Activated CD4-positive, alpha-beta memory T cell treated with anti-CD3 and anti-CD28 coated beads, Interleukin-2, amount 10 ng/mL, durations not matched to agents 7 days and 5 days (primary cell): ENCODE data around the gene MAP3K1. TPM values are rescaled to one million over a fixed set of nuclear protein-coding genes. Genes with fewer than 3 reads are reported as not detected.
A peak's percentile ranks its signal among the peaks of the same experiment; 100 is the strongest.

ENCODE experiments used
- CTCF ChIA-PET: fragments of 350-600 bp; sonication (Branson Sonifier 250); formaldehyde crosslinking; loops from one replicate; lab custom pipeline; 2021; ENCODE audit warnings: antibody characterized with exemption, inconsistent platforms; lab: Charles Lee
- POLR2A ChIA-PET: fragments of 350-600 bp; sonication (Branson Sonifier 250); formaldehyde crosslinking; loops from one replicate; lab custom pipeline; 2021; ENCODE audit warnings: antibody characterized with exemption; lab: Charles Lee
- DNase-seq: peaks from one replicate; pipeline ENCODE4 v3.0.0-alpha.2; 2020
- H3K27ac Mint-ChIP-seq: one replicate; pipeline ENCODE4 v1.8.0; 2021; ENCODE audit warnings: mild to moderate bottlenecking, mixed read lengths
- H3K27me3 Mint-ChIP-seq: one replicate; pipeline ENCODE4 v1.8.0; 2021; ENCODE audit warnings: mixed read lengths
- H3K36me3 Mint-ChIP-seq: one replicate; pipeline ENCODE4 v1.8.0; 2021; ENCODE audit warnings: low read depth, mixed read lengths
- H3K4me1 Mint-ChIP-seq: one replicate; pipeline ENCODE4 v1.8.0; 2021; ENCODE audit warnings: mixed read lengths
- H3K4me3 Mint-ChIP-seq: one replicate; pipeline ENCODE4 v1.8.0; 2021; ENCODE audit warnings: mild to moderate bottlenecking, mixed read lengths
- H3K9me3 Mint-ChIP-seq: one replicate; pipeline ENCODE4 v1.8.0; 2021; ENCODE audit warnings: mixed read lengths
- total RNA-seq, 2 experiments: library from RNA; stranded (reverse); gene quantifications; one replicate each; pipeline ENCODE4 v1.2.3, GENCODE V29; 2021

MAP3K1 gene
- total RNA-seq, 2 experiments from 2014 or later: 47.5 to 49.5 TPM

- Mint-ChIP-seq H3K36me3 (no peaks in the 10 kb centered on the region), H3K9me3 (no peaks in the 10 kb centered on the region), H3K4me1 (peaks cover 72% of the 10 kb centered on the region), H3K4me3 (no peak overlapping the region), H3K27me3 (no peaks in the 10 kb centered on the region), H3K27ac (no peak overlapping the region)
- ChIA-PET POLR2A (interaction anchor here (0.9 to 3.8 kb wide), 8 partner anchors 8 to 571 kb away, joined by 3 to 31 read pairs (median 12); partner anchors contain the start of genes MAP3K1 and SETD9), CTCF (interaction anchor here (0.6 to 10.2 kb wide), 15 partner anchors 9 to 901 kb away, joined by 3 to 161 read pairs (median 4); partner anchors contain the start of gene MAP3K1)
- no peak for DNase-seq
These were observed 22.0 kb downstream of the MAP3K1 start for GRCh38 chr5:56837381-56837780.

GRCh38 chr5:56837956-56838355, 22.6 kb downstream of the MAP3K1 start:
- Mint-ChIP-seq H3K36me3 (no peaks in the 10 kb centered on the region), H3K27me3 (no peaks in the 10 kb centered on the region), H3K4me3 (no peak overlapping the region), H3K27ac (no peak overlapping the region), H3K9me3 (no peaks in the 10 kb centered on the region), H3K4me1 (peaks cover 71% of the 10 kb centered on the region)
- no peak for DNase-seq
- CTCF ChIA-PET: interaction anchor here (0.6 to 10.2 kb wide), 31 partner anchors 10 to 902 kb away, joined by 3 to 161 read pairs (median 3); partner anchors contain the start of gene MAP3K1
- POLR2A ChIA-PET: interaction anchor here (0.7 to 3.8 kb wide), 12 partner anchors 9 to 571 kb away, joined by 3 to 31 read pairs (median 4); partner anchors contain the start of genes MAP3K1 and SETD9

- Mint-ChIP-seq H3K36me3 (no peaks in the 10 kb centered on the region), H3K9me3 (no peaks in the 10 kb centered on the region), H3K4me3 (peak overlapping the region; percentile 33), H3K27ac (peak overlapping the region; percentile 50), H3K27me3 (no peaks in the 10 kb centered on the region), H3K4me1 (peaks cover 66% of the 10 kb centered on the region)
- DNase-seq: no peak
- CTCF ChIA-PET: interaction anchor here (0.6 to 10.2 kb wide), 34 partner anchors 10 to 903 kb away, joined by 3 to 161 read pairs (median 3); partner anchors contain the start of gene MAP3K1
- POLR2A ChIA-PET: interaction anchor here (0.7 to 3.8 kb wide), 13 partner anchors 9 to 572 kb away, joined by 3 to 31 read pairs (median 4); partner anchors contain the start of genes MAP3K1 and SETD9
These were observed 23.2 kb downstream of the MAP3K1 start for GRCh38 chr5:56838409-56839039.

- Mint-ChIP-seq H3K4me1 (peaks cover 62% of the 10 kb centered on the region), H3K27me3 (no peaks in the 10 kb centered on the region), H3K4me3 (peak overlapping the region; percentile 33), H3K9me3 (no peaks in the 10 kb centered on the region), H3K27ac (peak overlapping the region; percentile 50), H3K36me3 (no peaks in the 10 kb centered on the region)
- DNase-seq: no peak
- CTCF ChIA-PET: interaction anchor here (0.6 to 10.2 kb wide), 24 partner anchors 9 to 904 kb away, joined by 3 to 161 read pairs (median 3); no protein-coding TSS in a partner anchor
- POLR2A ChIA-PET: interaction anchor here (0.9 to 3.8 kb wide), 7 partner anchors 10 to 567 kb away, joined by 3 to 31 read pairs (median 15); no protein-coding TSS in a partner anchor
These were observed 23.7 kb downstream of the MAP3K1 start for GRCh38 chr5:56839062-56839461.

- H3K36me3 Mint-ChIP-seq: peaks cover 4% of the 10 kb centered on the region
- H3K4me3 Mint-ChIP-seq: no peak overlapping the region
- H3K27me3 Mint-ChIP-seq: no peaks in the 10 kb centered on the region
- H3K9me3 Mint-ChIP-seq: no peaks in the 10 kb centered on the region
- DNase-seq: no peak
- H3K4me1 Mint-ChIP-seq: peaks cover 66% of the 10 kb centered on the region
- ChIA-PET CTCF (interaction anchor here (0.7 to 10.2 kb wide), 5 partner anchors 12 to 571 kb away, joined by 3 to 161 read pairs (median 6); no protein-coding TSS in a partner anchor), POLR2A (interaction anchor here (0.6 kb wide), 1 partner anchor 12 kb away, joined by 3 read pairs; no protein-coding TSS in a partner anchor)
- no peak overlapping the region for H3K27ac Mint-ChIP-seq
These were observed 25.2 kb downstream of the MAP3K1 start for GRCh38 chr5:56840597-56840996.

GRCh38 chr5:56845277-56845676, 29.9 kb downstream of the MAP3K1 start:
- Mint-ChIP-seq H3K36me3 (peaks cover 19% of the 10 kb centered on the region), H3K27ac (no peak overlapping the region), H3K4me3 (no peak overlapping the region), H3K9me3 (no peaks in the 10 kb centered on the region), H3K27me3 (no peaks in the 10 kb centered on the region), H3K4me1 (peaks cover 69% of the 10 kb centered on the region)
- ChIA-PET CTCF (no interaction called here), POLR2A (no interaction called here)
- no peak for DNase-seq

GRCh38 chr5:56845904-56846480, 30.6 kb downstream of the MAP3K1 start:
- Mint-ChIP-seq H3K27ac (no peak overlapping the region), H3K4me1 (peaks cover 72% of the 10 kb centered on the region), H3K27me3 (no peaks in the 10 kb centered on the region), H3K36me3 (peaks cover 19% of the 10 kb centered on the region), H3K9me3 (no peaks in the 10 kb centered on the region), H3K4me3 (no peak overlapping the region)
- DNase-seq: no peak
- POLR2A ChIA-PET: no interaction called here
- CTCF ChIA-PET: no interaction called here

GRCh38 chr5:56848206-56848605, 32.9 kb downstream of the MAP3K1 start:
- ChIA-PET POLR2A (interaction anchor here (1.2 kb wide), 1 partner anchor 9 kb away, joined by 3 read pairs; no protein-coding TSS in a partner anchor), CTCF (interaction anchor here (1.7 kb wide), 1 partner anchor 10 kb away, joined by 7 read pairs; no protein-coding TSS in a partner anchor)
- Mint-ChIP-seq H3K27me3 (no peaks in the 10 kb centered on the region), H3K4me3 (no peak overlapping the region), H3K9me3 (no peaks in the 10 kb centered on the region), H3K4me1 (peaks cover 83% of the 10 kb centered on the region), H3K27ac (no peak overlapping the region), H3K36me3 (peaks cover 21% of the 10 kb centered on the region)
- DNase-seq: no peak

GRCh38 chr5:56849671-56850070, 34.3 kb downstream of the MAP3K1 start:
- H3K4me1 Mint-ChIP-seq: peaks cover 88% of the 10 kb centered on the region
- H3K27ac Mint-ChIP-seq: peak overlapping the region; percentile 78
- no peak for DNase-seq
- H3K27me3 Mint-ChIP-seq: no peaks in the 10 kb centered on the region
- CTCF ChIA-PET: no interaction called here
- POLR2A ChIA-PET: no interaction called here
- H3K4me3 Mint-ChIP-seq: peak overlapping the region; percentile 62
- no peaks in the 10 kb centered on the region for H3K9me3 Mint-ChIP-seq
- peaks cover 28% of the 10 kb centered on the region for H3K36me3 Mint-ChIP-seq

GRCh38 chr5:56850423-56850822, 35.1 kb downstream of the MAP3K1 start:
- H3K4me3 Mint-ChIP-seq: no peak overlapping the region
- no peak for DNase-seq
- no peak overlapping the region for H3K27ac Mint-ChIP-seq
- H3K36me3 Mint-ChIP-seq: peaks cover 26% of the 10 kb centered on the region
- ChIA-PET POLR2A (no interaction called here), CTCF (no interaction called here)
- peaks cover 88% of the 10 kb centered on the region for H3K4me1 Mint-ChIP-seq
- no peaks in the 10 kb centered on the region for H3K9me3 Mint-ChIP-seq
- H3K27me3 Mint-ChIP-seq: no peaks in the 10 kb centered on the region

GRCh38 chr5:56851258-56851941, 36.1 kb downstream of the MAP3K1 start:
- ChIA-PET POLR2A (interaction anchor here (0.9 to 1.4 kb wide), 5 partner anchors 8 to 580 kb away, joined by 3 to 5 read pairs (median 3); no protein-coding TSS in a partner anchor), CTCF (interaction anchor here (1.0 to 2.3 kb wide), 2 partner anchors 580 to 587 kb away, joined by 3 to 5 read pairs; no protein-coding TSS in a partner anchor)
- Mint-ChIP-seq H3K9me3 (no peaks in the 10 kb centered on the region), H3K27me3 (no peaks in the 10 kb centered on the region), H3K4me1 (peaks cover 82% of the 10 kb centered on the region), H3K4me3 (peak overlapping the region; percentile 1), H3K36me3 (peaks cover 20% of the 10 kb centered on the region), H3K27ac (peak overlapping the region; percentile 7)
- no peak for DNase-seq
